ENCODE data around the gene FAM200C. TPM values are rescaled to one million over a fixed set of nuclear protein-coding genes. Genes with fewer than 3 reads are reported as not detected.

Gene FAM200C
- total and polyA plus RNA-seq, 2 of the 8 experiments (the other 6 are each of a cell fraction or from before 2014, with no cell fraction given), result 2.6 to 7.3 TPM

GRCh38 chr5:160449458-160449857 is 49.6 kb upstream of the FAM200C start (continued):
- TF ChIP-seq, protein P1, sequence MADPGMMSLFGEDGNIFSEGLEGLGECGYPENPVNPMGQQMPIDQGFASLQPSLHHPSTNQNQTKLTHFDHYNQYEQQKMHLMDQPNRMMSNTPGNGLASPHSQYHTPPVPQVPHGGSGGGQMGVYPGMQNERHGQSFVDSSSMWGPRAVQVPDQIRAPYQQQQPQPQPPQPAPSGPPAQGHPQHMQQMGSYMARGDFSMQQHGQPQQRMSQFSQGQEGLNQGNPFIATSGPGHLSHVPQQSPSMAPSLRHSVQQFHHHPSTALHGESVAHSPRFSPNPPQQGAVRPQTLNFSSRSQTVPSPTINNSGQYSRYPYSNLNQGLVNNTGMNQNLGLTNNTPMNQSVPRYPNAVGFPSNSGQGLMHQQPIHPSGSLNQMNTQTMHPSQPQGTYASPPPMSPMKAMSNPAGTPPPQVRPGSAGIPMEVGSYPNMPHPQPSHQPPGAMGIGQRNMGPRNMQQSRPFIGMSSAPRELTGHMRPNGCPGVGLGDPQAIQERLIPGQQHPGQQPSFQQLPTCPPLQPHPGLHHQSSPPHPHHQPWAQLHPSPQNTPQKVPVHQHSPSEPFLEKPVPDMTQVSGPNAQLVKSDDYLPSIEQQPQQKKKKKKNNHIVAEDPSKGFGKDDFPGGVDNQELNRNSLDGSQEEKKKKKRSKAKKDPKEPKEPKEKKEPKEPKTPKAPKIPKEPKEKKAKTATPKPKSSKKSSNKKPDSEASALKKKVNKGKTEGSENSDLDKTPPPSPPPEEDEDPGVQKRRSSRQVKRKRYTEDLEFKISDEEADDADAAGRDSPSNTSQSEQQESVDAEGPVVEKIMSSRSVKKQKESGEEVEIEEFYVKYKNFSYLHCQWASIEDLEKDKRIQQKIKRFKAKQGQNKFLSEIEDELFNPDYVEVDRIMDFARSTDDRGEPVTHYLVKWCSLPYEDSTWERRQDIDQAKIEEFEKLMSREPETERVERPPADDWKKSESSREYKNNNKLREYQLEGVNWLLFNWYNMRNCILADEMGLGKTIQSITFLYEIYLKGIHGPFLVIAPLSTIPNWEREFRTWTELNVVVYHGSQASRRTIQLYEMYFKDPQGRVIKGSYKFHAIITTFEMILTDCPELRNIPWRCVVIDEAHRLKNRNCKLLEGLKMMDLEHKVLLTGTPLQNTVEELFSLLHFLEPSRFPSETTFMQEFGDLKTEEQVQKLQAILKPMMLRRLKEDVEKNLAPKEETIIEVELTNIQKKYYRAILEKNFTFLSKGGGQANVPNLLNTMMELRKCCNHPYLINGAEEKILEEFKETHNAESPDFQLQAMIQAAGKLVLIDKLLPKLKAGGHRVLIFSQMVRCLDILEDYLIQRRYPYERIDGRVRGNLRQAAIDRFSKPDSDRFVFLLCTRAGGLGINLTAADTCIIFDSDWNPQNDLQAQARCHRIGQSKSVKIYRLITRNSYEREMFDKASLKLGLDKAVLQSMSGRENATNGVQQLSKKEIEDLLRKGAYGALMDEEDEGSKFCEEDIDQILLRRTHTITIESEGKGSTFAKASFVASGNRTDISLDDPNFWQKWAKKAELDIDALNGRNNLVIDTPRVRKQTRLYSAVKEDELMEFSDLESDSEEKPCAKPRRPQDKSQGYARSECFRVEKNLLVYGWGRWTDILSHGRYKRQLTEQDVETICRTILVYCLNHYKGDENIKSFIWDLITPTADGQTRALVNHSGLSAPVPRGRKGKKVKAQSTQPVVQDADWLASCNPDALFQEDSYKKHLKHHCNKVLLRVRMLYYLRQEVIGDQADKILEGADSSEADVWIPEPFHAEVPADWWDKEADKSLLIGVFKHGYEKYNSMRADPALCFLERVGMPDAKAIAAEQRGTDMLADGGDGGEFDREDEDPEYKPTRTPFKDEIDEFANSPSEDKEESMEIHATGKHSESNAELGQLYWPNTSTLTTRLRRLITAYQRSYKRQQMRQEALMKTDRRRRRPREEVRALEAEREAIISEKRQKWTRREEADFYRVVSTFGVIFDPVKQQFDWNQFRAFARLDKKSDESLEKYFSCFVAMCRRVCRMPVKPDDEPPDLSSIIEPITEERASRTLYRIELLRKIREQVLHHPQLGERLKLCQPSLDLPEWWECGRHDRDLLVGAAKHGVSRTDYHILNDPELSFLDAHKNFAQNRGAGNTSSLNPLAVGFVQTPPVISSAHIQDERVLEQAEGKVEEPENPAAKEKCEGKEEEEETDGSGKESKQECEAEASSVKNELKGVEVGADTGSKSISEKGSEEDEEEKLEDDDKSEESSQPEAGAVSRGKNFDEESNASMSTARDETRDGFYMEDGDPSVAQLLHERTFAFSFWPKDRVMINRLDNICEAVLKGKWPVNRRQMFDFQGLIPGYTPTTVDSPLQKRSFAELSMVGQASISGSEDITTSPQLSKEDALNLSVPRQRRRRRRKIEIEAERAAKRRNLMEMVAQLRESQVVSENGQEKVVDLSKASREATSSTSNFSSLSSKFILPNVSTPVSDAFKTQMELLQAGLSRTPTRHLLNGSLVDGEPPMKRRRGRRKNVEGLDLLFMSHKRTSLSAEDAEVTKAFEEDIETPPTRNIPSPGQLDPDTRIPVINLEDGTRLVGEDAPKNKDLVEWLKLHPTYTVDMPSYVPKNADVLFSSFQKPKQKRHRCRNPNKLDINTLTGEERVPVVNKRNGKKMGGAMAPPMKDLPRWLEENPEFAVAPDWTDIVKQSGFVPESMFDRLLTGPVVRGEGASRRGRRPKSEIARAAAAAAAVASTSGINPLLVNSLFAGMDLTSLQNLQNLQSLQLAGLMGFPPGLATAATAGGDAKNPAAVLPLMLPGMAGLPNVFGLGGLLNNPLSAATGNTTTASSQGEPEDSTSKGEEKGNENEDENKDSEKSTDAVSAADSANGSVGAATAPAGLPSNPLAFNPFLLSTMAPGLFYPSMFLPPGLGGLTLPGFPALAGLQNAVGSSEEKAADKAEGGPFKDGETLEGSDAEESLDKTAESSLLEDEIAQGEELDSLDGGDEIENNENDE (IDR thresholded peaks at IDR 0.05; ENCODE audit: insufficient replicate concordance, low read length), result no peak
- TF ChIP-seq EP300 (IDR thresholded peaks at IDR 0.05; ENCODE audit: borderline replicate concordance in 1 of 2, low read depth in 2 of 2, low read length in 2 of 2), result no peak
- TF ChIP-seq EGR1 (IDR thresholded peaks at IDR 0.05; ENCODE audit: borderline replicate concordance, low read depth, low read length), result no peak
- TF ChIP-seq HDAC2 (IDR thresholded peaks at IDR 0.05; ENCODE audit: borderline replicate concordance in 1 of 2, low read depth in 2 of 2, low read length in 2 of 2), result no peak
- no peak for TF ChIP-seq JUN (IDR thresholded peaks at IDR 0.05; ENCODE audit: low read depth, low read length)
- TF ChIP-seq BRCA1 (IDR thresholded peaks at IDR 0.05; ENCODE audit: low read depth, low read length), result no peak
- TF ChIP-seq RNF2 (IDR thresholded peaks at IDR 0.05; ENCODE audit: borderline replicate concordance, low read depth, low read length, missing control alignments, poor library complexity, severe bottlenecking), result no peak
- no peak for TF ChIP-seq MAFK (IDR thresholded peaks at IDR 0.05; ENCODE audit: low read depth, low read length)
- no peak for TF ChIP-seq SIRT6 (IDR thresholded peaks at IDR 0.05; ENCODE audit: low read length)
- TF ChIP-seq CBX8 (IDR thresholded peaks at IDR 0.05; ENCODE audit: borderline replicate concordance, low read depth, low read length), result no peak
- TF ChIP-seq POU5F1 (IDR thresholded peaks at IDR 0.05; ENCODE audit: low read depth, low read length), result no peak

Data from H1 (cell line).